ENCODE data around the gene VTI1B.

DNA sequence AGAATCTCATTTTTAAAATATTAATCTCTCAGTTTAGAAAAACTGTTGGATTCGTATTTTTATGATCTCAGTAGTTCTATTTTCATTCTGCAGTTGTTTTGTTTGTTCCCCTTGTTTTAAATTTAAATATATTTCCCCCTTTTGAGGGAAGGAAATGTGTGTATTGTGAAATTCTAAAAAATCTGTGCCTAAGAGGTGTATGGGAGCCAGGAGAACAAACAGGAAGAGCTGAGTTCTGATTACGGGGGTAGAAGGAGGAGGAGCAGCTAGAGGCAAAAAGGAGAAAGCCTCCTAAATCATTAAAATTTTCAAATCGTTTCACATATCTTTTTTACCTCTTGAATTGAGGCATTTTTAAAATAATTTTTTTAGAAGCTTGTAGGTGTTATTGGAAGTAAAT is 29.6 kb upstream of the VTI1B start:
- TF ChIP-seq, protein P1, sequence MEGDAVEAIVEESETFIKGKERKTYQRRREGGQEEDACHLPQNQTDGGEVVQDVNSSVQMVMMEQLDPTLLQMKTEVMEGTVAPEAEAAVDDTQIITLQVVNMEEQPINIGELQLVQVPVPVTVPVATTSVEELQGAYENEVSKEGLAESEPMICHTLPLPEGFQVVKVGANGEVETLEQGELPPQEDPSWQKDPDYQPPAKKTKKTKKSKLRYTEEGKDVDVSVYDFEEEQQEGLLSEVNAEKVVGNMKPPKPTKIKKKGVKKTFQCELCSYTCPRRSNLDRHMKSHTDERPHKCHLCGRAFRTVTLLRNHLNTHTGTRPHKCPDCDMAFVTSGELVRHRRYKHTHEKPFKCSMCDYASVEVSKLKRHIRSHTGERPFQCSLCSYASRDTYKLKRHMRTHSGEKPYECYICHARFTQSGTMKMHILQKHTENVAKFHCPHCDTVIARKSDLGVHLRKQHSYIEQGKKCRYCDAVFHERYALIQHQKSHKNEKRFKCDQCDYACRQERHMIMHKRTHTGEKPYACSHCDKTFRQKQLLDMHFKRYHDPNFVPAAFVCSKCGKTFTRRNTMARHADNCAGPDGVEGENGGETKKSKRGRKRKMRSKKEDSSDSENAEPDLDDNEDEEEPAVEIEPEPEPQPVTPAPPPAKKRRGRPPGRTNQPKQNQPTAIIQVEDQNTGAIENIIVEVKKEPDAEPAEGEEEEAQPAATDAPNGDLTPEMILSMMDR (IDR thresholded peaks at IDR 0.05): no peak
- TF ChIP-seq POLR2AphosphoS5 (IDR thresholded peaks at IDR 0.05) (no peak), POLR2A (IDR thresholded peaks at IDR 0.05; ENCODE audit: low read depth) (no peak), EP300 (IDR thresholded peaks at IDR 0.05) (no peak)

All from esophagus muscularis mucosa (tissue), 4 donors.